GM21447 (cell line): ENCODE measurements around the gene GARIN3.
"Not testable (repeated sequence)": the region's sequence is repeated elsewhere in the genome, so short reads cannot be mapped to it uniquely, and the experiment has no call there.

Experiments used
- ATAC-seq: cut with Tn5 transposase; IDR thresholded peaks from one replicate; pipeline ENCODE4 v1.9.1; 2021; ENCODE audit not compliant: unreplicated experiment

The GARIN3 gene

DNA sequence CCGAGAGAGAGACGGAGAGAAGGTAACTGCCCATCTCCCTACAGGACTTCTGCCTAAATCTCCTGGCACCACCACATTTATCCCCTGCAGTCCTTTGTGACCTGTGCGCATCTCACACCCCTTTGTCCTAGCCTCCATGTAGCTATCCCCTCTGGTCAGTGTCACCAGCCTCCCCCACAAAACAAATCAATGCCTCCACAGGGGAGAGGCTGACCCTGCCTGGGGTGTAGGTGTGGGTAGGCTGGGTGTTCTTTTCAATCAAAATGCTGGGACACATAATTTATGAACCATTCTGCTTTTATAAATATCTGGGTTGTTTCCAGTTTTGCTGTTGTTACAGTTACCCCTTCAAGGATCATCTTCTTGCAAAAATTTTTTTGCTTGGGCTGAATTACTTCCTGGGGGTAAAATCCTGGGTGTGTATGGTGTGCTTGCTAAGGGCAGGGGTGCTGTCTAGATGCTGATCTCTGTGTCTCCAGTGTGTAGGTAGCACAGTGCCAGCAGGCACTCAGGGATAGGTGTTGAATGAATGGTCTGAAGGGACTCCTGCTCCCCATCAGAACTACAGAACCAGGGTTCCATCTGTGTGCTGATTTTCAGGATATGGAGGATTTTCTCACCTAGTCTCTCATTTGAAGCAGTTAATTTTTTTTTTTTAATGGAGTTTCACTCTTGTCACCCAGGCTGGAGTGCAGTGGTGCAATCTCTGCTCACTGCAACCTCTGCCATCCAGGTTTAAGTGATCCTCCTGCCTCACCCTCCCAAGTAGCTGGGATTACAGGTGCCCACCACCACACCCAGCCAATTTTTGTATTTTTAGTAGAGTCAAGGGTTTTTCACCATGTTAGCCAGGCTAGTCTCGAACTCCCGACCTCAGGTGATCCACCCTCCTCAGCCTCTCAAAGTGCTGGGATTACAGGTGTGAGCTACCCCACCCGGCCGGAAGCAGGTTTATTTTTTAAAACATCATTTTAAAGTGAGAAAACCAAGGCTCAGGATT, at the start of gene GARIN3:
GARIN3 (minus strand) TSS at position 51 of the 1,000 bp plus-strand sequence. CDS start 96 bp downstream, outside the sequence.
- no peak for ATAC-seq

DNA sequence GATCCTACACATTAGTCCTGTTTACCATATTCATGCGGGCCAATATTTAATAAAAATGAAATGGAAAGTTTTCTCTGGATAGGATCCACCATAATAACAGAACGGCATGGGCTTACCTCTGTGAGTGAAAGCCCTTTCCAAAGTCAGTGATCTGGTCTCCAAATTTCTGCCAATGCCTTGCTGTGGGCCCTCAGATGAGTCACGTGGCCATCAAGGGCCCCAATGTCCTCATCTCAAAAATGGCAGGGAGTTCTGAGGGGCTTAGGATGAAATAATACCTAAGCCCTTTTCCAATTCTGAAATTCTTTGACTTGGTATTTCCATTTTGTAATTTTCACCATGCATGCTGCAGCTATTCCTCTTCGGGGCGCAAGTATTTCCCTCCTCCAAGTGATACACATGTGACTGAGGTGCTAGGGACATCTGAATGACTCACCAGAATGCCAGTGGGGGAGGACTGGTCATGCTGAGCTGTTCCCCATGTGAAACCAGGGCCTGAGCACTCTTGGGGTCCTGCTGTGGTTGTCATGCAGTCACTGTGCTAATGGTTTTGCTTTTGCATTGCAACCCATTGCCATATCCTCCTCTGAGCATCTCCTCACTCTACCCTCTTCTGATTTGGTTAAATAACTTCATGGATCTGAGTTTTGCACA, 49.6 kb upstream of the GARIN3 start:
- ATAC-seq, result no peak

DNA sequence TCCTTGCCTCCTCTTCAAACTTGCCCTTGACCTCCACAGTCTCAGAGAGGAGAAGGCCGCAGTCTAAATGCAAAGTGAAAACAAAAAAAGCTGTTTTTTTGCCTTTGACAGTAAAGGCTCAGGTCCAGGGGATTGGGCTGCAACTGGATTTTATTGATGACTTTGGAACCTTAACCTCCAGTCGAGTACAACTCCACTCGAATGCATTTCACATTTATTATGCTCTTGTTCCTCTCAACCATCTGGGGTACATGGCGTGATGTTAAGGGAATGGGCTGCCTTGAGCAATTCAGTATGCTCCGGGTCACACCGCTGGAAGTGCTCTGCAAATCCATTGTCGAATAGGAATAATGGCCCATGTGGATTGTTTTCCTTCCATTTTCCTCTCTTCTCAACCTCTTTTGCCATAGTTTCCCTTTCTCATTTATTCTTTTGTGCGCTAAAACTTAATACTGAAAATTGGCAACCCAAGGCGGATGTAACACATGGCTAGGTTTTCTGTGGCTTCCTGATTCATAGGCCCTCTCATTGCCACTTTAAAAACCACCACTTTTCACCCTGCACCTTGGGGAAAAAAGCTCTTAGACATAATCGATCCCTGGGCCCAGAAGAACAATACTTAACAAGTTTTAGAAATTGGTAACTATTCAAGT, 48.9 kb upstream of the GARIN3 start:
- ATAC-seq, result peak; percentile 47

DNA sequence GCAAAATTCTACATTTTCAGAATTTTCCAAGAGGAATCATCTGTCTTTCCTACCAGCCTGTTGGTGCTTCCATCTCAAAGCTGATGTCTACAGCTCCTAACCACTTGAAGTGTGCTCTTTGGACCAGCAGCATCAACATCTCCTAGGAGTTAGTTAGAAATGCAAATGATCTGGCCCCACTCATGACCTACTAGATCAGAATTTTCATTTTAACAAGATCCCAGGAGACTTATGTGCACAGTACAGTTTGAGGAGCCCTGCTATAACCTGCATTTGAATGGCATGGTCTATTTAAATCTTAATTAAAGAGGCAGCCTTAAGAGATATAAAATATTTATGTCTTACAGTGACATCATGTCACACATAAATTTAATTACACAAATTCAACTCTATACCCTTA, 48.4 kb upstream of the GARIN3 start:
- no peak for ATAC-seq

DNA sequence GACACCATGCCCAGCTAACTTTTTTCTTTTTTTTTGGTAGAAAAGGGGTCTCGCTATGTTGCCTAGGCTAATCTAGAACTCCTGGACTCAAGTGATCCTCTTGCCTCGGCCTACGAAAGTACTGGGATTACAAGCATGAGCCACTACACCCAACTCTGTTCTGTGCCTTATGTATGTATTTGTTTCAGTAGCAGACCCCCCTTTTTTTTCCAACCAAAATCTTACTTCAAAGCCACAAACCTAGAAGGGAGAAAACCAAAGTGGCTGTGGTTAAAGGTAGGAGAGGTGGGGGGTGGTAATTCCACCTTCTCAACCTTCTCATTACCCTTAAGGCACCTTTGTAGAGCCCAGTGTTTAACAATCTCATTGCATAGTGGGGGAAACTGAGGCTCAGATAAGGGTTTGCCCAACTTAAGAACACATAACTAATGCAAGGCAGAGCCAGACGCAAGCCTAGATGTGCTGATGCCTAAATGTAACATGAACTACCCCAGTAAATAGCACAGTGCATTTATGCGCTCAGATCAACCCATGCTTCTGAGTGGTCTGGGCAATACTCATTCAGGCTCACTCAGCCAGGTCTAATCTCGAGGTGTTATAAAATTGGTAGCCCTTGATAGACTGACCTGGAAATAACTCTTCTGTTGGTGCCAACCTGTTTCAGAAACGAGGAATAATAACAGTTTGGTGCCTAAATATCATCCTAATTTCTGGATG, 47.6 kb upstream of the GARIN3 start:
- no peak for ATAC-seq

DNA sequence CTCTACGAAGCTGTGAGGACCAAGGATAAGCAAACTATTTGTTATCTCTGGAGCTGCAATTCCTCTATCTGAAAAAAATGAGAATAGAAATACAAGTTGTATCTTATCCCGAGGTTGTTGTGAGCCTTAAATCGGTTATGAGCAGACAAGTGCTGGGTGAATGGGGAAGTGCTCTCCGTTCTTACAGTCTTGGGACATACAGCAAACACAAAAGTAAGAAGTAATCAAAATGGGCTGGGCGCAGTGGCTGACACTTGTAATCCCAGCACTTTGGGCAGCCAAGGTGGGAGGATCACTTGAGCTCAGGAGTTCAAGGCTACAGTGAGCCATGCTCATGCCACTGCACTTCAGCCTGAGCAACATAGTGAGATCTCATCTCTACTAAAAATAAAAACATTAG, 46.2 kb upstream of the GARIN3 start:
- ATAC-seq, result no peak

DNA sequence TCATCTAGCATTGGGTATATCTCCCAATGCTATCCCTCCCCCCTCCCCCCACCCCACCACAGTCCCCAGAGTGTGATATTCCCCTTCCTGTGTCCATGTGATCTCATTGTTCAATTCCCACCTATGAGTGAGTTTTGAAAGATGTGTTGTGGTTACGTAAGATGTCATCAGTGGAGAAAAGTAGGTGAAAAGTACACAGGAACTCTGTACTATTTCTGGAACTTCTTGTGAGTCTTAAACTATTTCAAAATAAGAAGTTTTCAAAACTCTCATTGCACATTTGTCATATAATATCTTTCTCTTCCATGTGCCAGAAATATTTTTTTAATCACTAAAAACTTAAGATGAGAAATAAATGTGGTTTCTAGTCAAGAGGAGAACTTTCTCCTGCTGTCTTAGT, 44.6 kb upstream of the GARIN3 start:
- ATAC-seq, result not testable (repeated sequence)

DNA sequence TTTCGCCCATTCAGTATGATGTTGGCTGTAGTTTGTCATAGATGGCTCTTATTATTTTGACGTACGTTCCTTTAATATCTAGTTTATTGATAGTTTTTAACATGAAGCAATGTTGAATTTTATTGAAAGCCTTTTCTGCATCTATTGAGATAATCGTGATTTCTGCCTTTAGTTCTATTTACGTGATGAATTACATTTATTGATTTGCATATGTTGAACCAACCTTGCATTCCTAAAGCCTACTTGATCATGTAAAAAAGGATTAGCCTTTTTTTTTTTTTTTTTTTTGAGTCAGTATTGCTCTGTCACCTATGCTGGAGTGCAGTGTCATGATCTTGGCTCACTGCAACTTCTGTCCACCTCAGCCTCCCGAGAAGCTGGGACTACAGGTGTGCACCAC, 39.6 kb upstream of the GARIN3 start:
- ATAC-seq, result no peak

DNA sequence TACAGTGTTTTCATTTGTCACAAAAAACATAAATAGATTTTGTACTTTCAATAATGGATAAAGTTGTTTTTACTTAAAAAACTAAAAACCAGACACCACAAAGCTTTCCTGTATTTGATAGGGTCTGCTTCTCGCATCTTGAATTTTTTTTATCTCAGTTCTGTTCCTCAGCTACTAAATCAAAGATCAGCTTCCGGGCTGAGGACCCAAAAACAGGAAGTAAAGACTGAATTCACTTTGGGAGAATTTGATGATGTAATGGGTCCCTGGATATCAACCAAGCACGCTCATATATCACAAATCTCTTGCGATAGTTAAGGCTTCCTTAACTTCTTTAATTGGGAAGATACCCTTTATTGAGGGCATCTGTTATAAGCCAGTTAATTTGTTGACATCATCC, 38.7 kb upstream of the GARIN3 start:
- ATAC-seq, result no peak

DNA sequence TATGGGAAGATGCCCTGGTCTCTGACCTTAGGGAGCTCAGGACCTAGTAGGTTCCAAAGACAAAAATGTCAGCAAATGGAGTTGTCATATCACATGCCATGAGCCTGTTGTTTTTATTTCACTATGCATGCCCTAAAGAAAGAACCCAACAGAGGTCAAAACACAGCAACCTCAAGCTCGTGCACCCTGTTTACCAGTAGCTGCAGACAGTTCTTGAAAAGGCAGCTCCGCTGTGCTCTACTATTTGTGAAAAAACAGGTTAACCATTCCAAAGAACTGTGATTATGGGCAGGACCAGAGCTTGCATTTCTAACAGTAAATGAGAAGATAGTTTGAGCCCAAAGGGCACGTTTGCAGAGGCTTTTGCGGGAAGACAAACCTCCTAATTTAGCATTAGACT, 37.4 kb upstream of the GARIN3 start:
- no peak for ATAC-seq

DNA sequence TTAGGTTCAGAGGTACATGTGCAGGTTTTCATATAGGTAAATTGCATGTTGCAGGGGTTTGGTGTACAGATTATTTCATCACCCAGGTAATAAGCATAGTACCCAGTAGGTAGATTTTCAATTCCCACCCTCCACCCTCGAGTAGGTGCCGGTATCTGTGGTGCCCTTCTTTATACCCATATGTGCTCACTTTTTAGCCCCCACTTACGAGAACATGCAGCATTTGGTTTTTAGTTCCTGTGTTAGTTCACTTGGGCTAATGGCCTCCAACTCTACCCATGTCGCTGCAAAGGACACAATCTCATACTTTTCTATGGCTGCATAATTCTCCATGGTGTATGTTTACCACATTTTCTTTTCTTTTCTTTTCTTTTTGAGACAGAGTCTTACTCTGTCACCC, 35.8 kb upstream of the GARIN3 start:
- no peak for ATAC-seq

DNA sequence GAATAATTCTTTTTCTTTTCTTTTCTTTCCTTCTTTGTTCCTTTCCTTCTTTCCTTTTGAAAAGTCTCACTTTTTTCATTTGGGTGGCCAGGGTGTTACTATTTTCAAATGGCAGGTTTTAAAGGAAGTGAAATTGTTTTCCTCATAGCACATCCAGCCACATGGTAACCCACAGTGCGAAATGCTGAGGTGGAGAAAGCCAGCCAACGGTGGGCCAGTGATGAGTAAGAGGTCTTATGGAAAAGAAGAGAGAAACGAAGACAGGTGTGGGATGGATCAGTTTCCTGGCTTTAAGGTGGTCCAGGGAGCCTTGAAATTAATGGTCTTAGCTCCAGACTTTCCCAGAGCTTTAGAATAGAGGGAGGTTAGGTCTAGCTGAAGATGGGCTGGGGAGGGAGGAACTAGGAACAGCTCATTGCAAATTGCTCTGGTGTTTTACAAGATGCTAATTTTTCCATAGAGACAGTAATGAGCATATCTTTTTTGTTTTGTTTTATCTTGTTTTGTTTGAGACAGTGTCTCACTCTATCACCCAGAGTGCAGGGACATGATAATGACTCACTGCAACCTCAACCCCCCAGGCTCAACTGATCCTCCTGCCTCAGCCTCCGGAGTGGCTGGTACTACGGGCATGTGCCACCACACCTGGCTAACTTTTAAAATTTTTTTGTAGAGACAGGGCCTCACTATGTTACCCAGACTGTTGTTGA, 32.4 kb upstream of the GARIN3 start:
- no peak for ATAC-seq

DNA sequence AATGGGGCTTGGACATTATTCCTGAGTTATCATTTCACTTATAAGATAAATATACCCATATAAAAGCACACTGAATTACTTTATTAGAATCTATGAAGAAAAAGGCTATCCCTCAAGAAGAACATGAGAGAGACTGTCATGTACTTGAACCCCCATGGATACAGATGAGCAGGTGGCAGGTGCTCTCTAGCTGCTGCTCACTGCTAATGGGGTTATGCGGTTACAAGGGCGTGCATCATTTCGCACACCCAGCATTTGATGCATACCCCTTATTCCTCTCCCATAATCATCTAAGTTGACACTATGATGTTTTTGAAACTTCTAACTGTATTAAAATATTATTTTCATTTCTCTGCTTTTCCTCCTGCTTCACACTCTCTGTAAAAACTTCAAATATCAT, 31.0 kb upstream of the GARIN3 start:
- no peak for ATAC-seq

DNA sequence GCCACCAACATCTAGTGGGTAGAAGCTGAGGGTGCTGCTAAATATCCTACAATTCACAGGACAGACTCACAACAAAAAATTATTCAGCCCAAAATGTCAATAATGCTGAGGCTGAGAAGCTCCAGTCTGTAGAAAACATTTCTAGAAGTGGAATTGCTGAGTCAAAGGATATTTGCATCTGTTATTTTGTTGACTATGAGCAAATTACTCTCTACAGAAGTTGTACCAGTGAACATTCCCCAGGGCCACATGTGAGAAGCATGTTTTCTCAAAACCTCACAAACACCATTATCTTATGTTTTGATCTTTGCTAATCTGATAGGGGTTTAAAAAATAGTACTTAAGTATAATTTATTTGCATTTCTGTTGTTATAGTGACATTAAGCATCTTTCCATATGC, 30.0 kb upstream of the GARIN3 start:
- no peak for ATAC-seq

DNA sequence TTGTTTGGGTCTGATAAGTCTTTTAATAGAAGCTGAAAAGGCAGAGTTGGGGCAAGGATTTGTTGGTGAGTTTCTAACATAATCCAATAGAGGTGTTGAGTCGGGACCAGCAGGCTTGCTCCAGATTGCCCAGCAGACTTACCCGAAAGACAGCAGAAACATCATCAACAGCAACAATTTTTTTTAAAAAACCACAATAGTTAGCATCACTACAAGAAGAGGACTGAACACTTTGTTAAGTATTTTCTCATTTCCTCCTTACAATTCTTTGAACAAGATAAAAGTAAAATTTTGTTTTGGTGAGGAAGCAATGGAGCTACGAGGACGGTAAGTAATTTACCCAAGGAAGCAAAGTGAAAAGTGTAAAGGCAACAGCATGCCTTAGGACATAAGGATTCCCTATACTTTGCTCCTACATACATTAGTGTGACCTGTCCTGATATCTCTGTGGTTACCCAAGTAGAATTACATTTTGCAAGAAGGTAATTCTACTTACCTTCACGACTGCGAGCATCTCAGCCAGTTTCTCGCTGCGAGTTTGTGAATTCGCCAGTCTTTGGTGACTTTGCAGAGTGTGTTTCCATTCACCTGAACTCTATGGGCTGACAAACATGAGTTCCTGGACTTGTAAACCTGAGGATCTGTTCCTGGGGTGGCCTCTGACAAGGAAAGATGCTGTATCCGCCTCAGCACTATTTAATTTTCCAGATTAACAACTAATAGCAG, 27.8 kb upstream of the GARIN3 start:
- ATAC-seq, result no peak

DNA sequence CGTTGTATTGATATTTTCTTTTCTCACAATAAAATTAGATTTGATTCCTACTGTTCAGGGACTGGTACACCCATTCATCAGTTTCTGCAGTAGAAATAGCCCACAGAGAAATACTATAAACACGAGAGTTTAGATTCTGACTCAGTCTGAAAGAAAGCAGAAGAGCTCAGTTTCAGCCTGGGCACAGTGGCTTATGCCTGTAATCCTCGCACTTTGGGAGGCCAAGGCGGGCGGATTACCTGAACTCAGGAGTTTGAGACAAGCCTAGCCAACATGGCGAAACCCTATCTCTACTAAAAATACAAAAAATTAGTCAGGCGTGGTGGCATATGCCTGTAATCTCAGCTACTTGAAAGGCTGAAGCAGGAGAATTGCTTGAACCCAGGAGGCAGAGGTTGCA, 23.2 kb upstream of the GARIN3 start:
- ATAC-seq, result peak; percentile 76

DNA sequence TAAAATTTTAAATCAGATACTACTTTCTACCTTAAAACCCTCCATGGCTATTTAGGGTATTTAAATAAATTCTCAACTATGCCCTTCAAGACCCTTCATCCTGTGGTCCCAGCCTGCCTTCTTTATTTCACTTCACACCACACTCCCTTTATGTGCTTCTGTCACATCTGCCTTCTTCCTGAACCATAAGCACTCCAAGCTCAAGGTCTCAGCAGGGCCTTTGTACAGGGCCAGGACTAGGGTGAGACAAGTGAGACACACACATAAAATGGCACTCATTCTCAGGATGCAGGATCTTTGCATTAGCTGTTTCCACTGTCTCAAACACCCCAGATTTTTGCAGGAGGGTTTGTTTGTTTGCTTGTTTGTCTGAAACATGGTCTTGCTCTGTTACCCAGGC, 22.2 kb upstream of the GARIN3 start:
- no peak for ATAC-seq

DNA sequence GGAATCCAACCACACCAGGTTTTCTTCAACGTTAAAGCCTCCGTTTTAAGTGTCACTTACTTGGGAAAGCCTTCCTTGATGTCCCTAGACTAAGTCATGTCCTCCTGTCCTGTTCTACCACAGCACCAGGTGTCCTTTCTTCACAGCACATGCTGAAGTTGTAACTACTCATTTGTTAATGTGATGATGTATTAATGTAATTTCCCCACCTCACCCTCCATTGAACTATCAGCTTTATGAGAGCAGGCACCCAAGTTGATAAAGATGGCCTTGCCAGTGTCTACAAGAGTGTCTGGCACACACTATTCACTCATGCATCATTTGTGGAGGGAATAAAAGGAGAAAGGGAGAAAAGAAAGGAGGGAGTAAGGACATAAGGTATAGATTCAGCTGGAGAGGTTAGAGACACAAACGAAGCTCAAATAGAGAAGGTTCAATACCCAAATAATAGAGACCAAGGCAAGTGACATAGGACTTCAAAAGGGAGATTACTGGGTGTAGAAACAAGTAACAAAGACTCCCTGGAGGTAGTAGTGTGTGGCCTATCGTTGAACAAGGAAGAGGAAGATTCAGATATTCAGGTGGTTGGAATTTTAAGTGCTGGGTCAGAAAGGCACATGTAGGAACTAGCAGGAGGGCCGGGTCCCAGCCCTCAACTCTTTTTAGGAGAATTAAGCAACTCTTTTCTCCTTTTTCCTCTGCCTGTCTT, 21.1 kb upstream of the GARIN3 start:
- ATAC-seq, result no peak
